ENCODE data around the gene PPP1R3G. TPM values are rescaled to one million over a fixed set of nuclear protein-coding genes. Genes with fewer than 3 reads are reported as not detected.

The PPP1R3G gene
- total RNA-seq, 1 donor from 2014 or later, result 2.8 TPM

Other genes starting within 250 kb of the PPP1R3G start
- gene RPP40, start 81.3 kb upstream of the PPP1R3G start, total RNA-seq, result 3.2 TPM
- gene LYRM4, start 175.6 kb downstream of the PPP1R3G start, total RNA-seq, result 21.6 TPM
- gene FARS2, start 176.2 kb downstream of the PPP1R3G start, total RNA-seq, result 15.7 TPM

Data from mucosa of gallbladder (tissue), 1 donor.